T-helper 22 cell (primary cell): ENCODE data around the gene RPL41.

ENCODE experiments used
- DNase-seq: peaks from one replicate; pipeline ENCODE4 v3.0.0-alpha.2; 2020; ENCODE audit warnings: low read depth

Gene RPL41

GRCh38 chr12:56127888-56128669 is 11.6 kb downstream of the RPL41 start, which contains the start of gene ESYT1:
Gene ESYT1, plus strand, starts transcription at chr12:56128267. Its CDS starts 53 bp downstream, at chr12:56128320.
- DNase-seq = peak; percentile 98

GRCh38 chr12:56128670-56129205 is 12.3 kb downstream of the RPL41 start:
- no peak for DNase-seq

- DNase-seq = peak; percentile 66
Measured at GRCh38 chr12:56129206-56129941, 12.9 kb downstream of the RPL41 start.

GRCh38 chr12:56129942-56130495 is 13.6 kb downstream of the RPL41 start:
- DNase-seq = no peak

- DNase-seq = no peak
Measured at GRCh38 chr12:56130876-56131275, 14.4 kb downstream of the RPL41 start.

GRCh38 chr12:56134897-56135296 is 18.5 kb downstream of the RPL41 start:
- DNase-seq = no peak

GRCh38 chr12:56137853-56138571 is 21.6 kb downstream of the RPL41 start:
- no peak for DNase-seq

GRCh38 chr12:56141946-56142784 is 25.7 kb downstream of the RPL41 start:
- no peak for DNase-seq

- DNase-seq = no peak
Measured at GRCh38 chr12:56143217-56143616, 26.8 kb downstream of the RPL41 start.

GRCh38 chr12:56143870-56144269 is 27.4 kb downstream of the RPL41 start:
- no peak for DNase-seq

GRCh38 chr12:56145217-56145616 is 28.8 kb downstream of the RPL41 start:
- no peak for DNase-seq

- DNase-seq = no peak
Measured at GRCh38 chr12:56146492-56147460, 30.3 kb downstream of the RPL41 start.

GRCh38 chr12:56150563-56150962 is 34.1 kb downstream of the RPL41 start:
- DNase-seq = no peak

- peak; percentile 36 for DNase-seq
Measured at GRCh38 chr12:56151672-56152131, 35.3 kb downstream of the RPL41 start.

GRCh38 chr12:56152132-56152755 is 35.8 kb downstream of the RPL41 start, which contains the start of gene MYL6B:
Gene MYL6B, plus strand, starts transcription at chr12:56152587. Its CDS starts 1,332 bp downstream, at chr12:56153919.
- peak; percentile 89 for DNase-seq

- DNase-seq = no peak
Measured at GRCh38 chr12:56152756-56153677, 36.6 kb downstream of the RPL41 start.

- no peak for DNase-seq
Measured at GRCh38 chr12:56153678-56154065, 37.2 kb downstream of the RPL41 start.

- no peak for DNase-seq
Measured at GRCh38 chr12:56154246-56154771, 37.9 kb downstream of the RPL41 start.
